Measurements from ENCODE around the gene COL12A1.

GRCh38 chr6:75208298-75209183 lies 2.7 kb upstream of the COL12A1 start:
- TF ChIP-seq CTCF (IDR thresholded peaks at IDR 0.05) (peak; percentile 61 to 92 (median 84)), POLR2AphosphoS5 (IDR thresholded peaks at IDR 0.05) (no peak), POLR2A (IDR thresholded peaks at IDR 0.05) (no peak)

All from breast epithelium (tissue), 3 donors.